Stimulated activated CD4-positive, alpha-beta T cell treated with anti-CD3 and anti-CD28 coated beads, Interleukin-2, amount 100 ng/mL, for 48 hours (primary cell): ENCODE data around the gene LYSMD1.
A peak's percentile ranks its signal among the peaks of the same experiment; 100 is the strongest.

Experiments used
- DNase-seq, 2 donors: peaks; one replicate each; pipeline ENCODE4 v3.0.0-alpha.2; 2020

LYSMD1 gene

DNA sequence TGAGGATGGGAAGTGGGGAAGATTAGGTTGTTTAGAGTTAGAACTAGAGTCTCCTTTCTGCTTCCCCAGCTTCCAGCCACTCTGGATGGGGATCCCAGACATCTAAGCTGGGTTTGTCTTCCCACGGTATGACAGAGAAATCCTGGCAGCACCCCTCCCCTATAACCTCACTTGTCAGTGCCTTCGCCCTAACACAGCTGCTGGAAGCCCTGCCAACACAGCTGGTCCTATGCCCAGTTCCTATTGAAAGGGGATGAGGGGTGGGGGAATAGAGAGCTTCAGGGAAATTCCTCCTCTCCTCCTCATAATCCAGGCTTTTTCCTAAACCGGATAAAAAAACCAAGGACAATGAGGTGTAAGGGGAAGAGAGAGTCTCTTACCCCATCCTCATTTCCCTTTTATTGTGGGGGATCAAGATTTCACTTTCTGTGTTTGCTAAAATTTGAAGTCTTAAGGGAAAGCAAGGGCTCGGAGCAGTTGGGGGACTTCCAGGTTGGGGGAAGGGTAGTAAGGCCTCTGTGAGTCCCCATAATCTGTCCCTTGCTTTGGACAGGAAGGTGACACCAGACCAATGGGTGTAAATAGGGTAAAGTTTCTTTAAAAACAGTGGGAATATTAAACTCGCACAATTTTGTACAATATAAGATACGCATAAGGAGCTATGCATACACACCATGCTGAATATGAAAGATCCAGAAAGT lies 9.5 kb upstream of the LYSMD1 start:
- no peak for DNase-seq

DNA sequence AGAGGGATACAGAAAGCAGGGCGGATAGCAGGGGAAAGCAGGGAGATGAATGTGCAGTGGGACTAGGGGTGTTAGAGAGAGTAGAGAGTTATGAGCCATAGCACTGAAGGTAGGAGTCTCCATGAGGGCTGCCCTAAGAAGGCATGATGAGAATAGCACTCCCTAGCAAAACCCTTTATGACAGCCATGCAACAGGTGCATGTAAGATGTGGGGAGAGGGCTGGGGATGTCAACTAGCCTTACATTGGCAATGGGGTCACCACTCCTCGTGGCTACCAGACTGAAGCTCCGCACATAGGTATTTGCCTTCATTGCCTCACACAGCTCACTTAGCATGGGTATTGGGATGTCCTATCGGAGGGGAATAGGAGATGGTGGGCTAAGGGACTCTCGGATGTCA lies 5.5 kb upstream of the LYSMD1 start:
- no peak for DNase-seq

DNA sequence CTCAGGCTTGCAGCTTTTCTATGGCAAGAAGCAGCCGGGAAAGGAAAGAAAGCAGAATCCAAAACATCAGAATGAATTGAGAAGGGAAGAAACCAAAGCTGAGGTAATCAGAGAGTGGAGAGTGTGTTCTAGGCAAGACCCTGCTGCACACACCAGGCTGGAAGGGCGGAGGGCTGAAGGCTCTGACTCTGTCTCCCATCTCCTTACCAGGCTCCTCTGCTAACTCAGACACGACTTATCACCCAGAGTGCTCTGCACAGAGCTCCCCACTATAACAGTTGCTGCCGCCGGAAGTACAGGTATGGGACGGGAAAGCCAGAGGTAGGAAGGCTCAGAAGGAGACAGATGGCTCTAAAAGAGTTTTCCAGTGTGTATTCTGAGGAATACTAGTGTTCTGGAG lies 1.4 kb upstream of the LYSMD1 start:
- DNase-seq: no peak

DNA sequence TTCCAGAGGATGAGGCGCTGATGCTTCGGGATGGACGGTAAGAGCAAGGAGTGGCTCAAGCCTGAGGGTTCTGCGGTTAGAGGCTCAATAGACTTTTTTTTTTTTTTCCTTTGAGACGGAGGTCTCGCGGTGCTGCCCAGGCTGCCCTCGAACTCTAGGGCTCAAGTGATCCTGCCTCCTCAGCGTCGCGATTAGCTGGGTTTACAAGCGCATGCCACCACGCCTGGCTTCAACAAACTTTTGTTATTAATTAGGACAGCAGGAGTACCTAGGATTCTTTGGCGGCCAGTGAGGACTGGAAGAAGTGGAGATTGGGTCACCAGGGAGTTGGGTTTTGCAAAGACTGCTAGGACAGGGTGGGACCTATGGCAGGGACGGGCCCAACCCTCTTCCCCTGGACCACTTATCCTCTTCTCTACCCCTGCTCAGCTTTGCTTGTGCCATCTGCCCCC lies 829 bp upstream of the LYSMD1 start:
- no peak for DNase-seq

DNA sequence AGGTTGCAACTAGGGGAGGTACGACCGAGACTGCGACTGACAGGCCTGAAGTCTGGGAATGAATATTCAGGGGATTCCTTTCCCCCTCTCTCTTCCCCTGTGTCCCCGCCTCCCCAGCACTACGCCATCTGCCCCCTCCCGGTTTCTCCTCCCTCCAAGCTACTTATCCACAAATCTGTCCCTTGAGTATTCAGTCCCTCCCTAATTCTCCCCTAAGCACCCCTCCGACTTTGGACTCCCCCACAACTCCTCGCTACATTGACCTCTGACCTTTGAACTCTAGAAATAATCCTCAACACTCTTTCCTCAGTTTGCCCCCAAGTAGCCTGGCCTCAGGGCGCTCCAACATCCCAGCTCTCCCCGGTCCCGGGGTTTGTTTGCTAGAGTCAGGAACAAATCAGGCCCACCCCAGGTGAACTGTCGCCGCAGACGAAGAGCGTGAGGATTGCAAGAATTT lies 393 bp downstream of the LYSMD1 start:
- DNase-seq: no peak

DNA sequence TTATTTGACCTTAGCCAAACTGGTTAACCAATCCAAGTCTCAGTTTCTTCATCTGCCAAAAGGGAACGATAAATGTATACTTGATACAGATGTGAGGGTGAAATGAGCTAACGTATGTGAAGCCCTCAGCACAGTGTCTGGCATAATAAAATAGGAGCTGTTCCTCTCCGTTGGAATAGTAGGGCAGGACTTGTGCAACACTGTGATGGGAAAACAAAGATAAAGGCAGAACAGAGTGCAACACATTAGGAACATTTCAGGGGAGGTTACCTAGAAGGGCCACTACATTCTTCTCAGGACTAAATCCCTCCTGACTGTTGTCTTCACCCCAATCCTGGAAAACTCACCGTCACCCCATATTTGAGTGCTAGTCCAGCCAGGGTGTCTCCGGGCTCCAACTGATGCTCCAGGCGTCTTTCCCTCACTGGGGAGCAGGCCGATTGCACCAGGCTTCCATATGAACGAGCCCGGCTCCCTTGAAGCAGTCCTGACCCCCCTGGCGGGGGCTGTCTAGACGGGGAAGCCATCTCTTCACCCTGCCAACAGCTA lies 896 bp downstream of the LYSMD1 start:
- DNase-seq: no peak

DNA sequence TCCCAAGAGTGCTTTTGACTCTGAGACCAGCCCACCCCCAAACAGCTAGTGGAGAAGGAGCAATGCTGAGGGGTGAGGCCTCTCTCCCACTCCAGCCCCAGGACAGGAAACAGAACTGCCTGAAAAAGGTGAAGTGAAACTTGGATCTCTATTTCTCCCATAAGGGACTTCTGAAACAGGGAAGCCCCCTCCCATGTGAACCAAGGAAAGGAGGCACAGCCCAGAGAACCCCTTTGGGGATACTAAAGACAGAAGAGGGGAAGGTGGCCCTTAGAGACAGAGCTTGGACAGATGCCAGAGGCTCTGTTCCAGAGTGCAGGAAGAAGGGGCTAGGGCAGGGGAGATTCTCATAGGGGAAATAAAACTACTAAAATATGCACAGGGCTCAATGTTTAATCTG lies 6.3 kb downstream of the LYSMD1 start:
- DNase-seq: no peak

DNA sequence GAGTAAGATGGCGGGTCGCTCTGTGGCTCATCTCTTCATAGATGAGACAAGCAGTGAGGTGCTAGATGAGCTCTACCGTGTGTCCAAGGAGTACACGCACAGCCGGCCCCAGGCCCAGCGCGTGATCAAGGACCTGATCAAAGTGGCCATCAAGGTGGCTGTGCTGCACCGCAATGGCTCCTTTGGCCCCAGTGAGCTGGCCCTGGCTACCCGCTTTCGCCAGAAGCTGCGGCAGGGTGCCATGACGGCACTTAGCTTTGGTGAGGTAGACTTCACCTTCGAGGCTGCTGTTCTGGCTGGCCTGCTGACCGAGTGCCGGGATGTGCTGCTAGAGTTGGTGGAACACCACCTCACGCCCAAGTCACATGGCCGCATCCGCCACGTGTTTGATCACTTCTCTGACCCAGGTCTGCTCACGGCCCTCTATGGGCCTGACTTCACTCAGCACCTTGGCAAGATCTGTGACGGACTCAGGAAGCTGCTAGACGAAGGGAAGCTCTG lies 6.9 kb downstream of the LYSMD1 start:
- peak in 1 of 2 donors; percentile 19 for DNase-seq

DNA sequence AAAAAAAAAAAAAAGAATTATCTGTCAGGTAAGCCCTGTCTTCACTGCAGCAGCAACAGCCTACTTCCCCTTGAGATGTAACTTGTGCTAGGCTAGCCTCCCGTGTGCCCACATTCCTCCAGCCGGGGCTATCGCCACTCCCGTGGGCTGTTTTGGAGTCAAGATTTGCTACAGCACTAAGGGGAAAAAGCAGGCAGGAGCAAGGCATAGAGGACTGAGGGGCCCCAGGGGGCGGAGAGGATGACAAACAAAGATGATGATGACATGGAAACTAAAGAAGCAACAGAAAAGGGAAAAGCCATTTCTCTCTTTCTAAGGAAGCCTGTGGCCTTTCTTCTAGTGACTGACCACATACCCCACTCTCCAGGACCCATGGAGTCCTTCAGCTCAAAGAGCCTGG lies 7.4 kb downstream of the LYSMD1 start:
- DNase-seq: peak in 1 of 2 donors; percentile 44

DNA sequence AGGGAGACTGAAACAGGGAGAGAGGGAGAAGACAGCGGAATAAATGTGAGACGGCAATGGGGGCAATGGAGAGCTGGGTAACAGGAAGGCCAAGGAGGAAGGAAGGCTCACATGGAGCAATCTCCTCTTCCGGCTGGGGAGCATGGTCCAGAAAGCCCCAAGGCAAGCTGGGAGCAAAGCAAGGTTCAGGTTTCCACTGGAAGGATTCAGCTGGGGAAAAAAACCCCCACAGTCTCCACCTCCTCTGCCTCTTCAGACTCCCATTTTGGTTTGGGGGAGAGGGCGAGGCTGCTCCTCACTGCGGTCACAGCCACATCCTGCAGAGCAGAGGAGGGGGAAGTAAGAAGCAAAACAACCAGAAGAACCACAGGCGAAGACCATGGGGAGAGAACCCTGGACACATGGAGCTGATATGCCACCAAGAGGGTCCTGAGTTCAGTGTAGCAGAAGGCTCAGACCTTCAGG lies 8.6 kb downstream of the LYSMD1 start:
- peak in 1 of 2 donors; percentile 37 for DNase-seq

DNA sequence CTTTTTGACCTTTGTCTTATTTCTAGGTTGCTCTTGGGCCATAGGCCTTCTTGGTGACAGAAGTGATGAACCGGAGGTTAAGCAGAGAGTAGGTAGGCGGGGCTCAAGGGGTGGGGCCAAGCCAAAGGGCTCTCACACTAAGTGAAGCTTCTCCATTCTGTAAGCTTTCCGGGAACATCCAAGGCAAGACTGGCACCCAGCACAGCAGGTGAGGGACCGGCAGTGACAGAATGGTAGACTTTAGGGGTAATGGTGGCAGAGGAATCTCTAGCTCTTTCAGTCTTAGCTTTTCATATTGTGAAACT lies 9.2 kb downstream of the LYSMD1 start, which contains the start of gene TNFAIP8L2:
Gene TNFAIP8L2 (plus strand): TSS at position 135 of the 305 bp plus-strand sequence. CDS start 2,049 bp downstream, outside the sequence.
- DNase-seq: peak; percentile 66 to 79

DNA sequence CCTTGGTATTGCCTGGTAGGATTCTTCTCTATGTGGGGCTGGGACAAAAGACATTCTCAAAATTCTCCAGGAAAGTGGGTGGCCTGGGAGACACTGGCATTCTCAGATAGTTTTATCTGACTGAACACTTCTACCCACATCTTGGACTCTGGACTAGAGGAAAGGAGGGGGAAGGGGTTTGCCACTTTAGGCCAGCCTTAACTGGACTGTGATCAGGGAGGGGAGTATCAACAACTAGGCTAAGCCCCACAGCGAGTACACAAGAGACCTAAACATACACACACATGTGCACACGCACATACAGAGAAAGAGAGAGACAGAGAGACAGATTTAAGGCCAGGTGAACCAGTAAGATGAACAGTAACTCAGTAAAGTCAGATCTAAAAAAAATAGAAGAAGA lies 18.0 kb downstream of the LYSMD1 start:
- no peak for DNase-seq

DNA sequence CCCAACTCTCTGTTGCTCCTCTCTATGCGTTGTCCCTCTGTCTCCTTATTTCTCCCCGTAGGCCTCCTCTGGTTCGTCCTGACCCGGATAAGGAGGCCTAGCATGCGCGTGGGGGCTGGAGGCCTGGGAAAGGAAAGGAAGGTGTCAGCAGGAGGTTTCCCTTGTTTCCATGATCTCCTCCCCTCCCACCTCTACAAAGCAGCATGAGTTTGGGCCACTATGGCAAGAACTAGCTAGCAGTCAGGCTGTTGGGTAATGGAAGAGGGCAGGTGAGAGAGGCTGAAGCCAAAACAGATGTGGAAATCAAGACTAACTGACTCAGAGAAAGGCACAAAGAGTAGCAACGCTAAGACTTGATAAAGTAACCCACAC lies 18.6 kb downstream of the LYSMD1 start:
- no peak for DNase-seq

DNA sequence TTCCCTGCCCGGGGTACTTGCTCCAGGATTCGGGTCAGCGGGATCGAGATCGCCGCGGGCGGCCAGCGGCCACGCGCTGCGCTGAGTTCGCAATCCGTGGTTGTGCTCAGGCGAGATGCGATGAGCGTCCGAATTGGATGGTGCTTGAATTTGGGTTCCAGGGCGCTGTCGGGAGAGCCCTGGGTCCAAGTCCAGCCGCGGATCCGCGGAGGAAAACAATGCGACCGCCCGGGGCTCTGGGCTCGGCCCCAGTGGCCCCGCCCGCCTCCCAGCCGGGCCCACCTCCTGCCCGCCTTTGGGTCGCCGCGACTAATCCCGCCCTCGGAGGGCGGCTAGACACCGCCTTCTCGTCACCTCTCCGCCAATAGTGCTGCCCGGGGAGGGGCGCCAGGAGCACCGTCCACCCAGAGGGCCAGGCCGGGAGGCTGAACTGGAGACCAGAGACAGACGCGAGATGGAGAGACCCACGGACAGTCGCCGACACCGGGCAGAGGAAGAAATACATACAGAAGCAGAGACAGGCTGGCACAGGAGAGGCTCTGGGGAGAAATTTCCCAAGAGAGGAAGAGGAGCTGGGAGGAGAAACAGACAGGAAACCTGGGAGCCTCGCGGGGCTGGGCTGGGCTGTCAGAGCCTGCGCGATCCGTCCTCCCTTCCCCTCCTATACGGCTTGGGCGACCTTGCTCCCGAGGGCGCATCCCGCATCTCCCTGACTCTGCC lies 19.1 kb downstream of the LYSMD1 start, which contains the start of gene SEMA6C:
Gene SEMA6C (minus strand): TSS at position 220 of the 720 bp plus-strand sequence. CDS start 4,010 bp downstream, outside the sequence.
- peak; percentile 79 to 80 for DNase-seq

DNA sequence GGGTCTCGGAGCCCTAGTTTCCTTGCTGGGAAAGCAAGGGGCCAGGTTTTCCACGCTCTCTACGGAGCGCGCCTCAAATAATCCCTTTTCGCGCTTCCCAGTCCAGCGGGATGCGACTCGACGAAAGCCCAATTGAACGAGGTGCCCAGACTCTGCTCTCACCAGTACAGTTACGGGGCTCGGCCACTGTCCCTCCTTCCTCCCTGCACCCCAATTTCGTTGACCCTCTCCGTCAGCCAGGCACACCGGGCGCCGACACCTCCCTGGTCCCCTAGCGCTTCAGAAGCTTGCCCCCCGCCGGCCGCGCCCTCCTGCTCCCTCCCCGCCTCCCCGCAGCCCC lies 19.7 kb downstream of the LYSMD1 start:
- no peak for DNase-seq

DNA sequence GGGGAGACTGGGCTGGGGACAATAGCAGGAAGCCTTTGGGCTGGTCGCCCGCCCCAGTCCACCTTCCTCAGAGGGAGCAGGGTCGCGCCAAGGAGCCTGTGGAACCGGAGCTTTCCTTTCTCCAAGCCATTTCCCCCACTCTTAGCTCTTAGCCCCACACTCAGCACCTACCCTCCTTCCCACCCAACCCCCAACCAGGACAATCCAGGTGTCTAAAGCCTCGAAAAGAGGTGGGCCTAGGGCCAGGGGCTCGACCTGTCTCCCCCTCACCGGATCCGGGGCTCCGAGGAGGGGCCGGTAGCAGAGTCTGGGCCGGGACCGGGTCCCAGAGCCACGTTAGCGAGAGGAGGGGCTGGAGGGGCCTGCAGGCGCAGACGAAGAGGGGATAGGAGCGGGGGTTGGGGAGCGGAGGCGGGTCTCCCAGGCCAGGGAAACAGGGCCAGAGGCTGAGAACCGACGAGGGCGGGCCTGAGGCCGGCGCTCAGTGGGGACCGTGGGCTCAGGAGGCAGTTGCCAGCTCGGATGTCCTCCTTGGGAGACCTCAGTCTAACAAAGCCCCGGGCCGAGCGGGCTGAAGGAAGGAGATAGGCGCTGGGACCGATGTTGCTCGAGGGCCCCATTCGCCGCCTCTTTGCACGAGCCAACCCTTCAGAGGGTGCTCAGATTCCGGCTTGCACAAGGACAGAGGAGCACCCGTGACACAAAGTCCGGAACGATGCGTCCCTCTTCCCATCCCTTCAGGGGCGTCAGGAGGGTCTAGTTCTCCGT lies 20.2 kb downstream of the LYSMD1 start:
- no peak for DNase-seq

DNA sequence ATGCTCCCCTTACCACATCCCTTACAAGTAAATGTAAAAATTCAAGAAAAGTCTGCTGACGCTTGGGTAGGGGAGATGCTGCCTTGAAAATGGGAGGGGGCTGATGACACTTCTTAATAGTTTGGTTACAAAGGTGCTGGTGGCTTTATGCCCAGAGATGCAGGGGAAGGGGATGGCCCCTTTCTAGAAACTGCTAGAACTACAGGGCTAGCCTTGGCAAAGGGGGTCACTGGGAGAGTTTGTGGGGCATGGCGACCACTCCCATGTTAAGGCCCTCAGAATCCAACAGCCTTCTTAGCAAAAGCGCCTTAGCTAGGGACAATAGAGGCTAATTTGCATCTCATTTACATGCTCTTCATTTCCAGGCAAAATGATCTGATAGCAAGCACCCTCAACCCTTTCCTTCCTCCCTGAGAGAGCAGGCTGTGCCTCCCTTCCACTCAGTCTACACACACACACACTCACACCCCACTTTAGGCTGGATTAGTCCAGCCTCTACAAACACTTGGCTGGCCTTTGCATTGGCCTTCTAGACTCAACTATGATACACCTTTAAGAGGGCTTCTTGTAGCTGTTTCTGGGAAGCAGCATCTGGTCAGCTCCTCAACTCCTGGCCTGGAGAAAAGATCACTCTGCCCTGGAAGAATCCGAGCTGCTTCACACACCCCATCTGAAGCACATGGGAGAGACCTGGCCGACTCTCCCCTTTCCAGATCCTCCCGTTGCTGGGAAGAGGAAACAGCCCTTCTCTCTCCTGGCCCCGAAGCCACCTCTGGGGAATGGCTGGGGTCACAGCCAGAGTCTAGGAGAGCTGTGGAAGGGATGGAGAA lies 21.0 kb downstream of the LYSMD1 start:
- no peak for DNase-seq

DNA sequence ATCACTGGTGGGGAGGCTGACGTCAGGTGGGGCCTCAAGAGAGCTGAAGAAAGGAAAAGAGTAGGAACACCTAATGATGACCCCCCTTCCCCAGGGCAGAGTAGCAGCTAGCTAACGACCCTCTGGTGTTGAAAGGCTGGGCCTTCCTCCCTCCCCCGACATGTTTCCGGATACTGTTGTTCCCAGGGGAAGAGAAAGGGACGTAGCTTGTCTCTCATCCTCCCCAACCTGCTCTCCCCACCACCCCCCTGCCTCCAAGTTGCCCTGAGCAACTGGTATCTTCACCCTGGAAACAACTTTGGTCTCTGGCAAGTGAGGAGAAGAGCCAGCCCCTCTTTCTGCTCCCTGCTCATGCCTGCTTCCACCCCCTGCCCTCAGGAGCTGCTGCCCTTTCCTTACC lies 21.7 kb downstream of the LYSMD1 start:
- no peak for DNase-seq

DNA sequence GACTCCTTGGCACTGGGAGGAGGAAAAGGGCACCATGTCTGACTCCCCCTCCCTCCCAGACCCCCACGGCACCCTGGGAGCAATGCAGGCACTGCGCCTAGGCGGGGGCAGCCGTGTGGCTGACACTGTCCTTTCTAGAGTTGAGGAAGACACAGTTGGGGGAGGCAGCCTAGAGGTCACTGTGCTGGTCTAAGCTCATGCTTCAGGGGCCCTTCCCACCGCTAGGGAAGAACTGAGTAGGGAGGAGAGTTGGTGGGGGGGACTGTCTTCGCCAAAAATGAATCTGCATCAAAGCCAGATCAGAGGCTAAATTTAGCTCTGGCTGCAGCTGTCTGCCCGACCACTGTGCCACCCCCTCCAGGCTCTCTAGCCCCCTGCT lies 22.7 kb downstream of the LYSMD1 start:
- no peak for DNase-seq

DNA sequence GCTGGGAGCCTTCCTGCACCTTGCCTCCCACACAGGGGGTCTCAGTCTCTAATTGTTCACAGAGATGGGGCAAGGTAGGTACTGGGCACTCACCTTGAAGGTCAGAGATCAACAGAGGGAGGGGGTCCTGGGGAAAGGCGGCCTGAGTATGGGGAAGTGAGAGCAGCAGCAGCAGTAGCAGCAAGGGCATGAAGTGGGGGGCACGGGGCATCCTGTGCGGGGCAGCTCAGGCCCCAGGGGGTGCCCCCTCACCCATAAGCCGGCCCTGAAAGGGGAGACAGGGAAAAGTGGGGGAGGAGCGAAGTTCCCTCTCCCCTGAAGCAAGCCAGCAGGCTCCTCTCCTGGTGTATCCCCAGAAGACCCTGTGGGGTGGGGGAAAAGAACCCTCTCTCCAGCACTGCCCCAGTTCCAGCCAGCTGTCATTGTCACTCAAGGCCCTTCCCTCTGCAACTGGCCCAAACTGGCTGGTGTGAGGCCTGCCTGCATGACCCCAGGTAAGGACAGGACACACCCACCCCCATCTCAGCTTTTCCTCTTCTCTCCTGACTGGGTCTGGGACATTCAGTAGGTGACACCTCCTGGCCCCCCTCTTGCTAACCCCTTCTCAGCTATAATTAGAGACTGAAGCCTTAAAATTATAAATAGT lies 23.2 kb downstream of the LYSMD1 start:
- no peak for DNase-seq

DNA sequence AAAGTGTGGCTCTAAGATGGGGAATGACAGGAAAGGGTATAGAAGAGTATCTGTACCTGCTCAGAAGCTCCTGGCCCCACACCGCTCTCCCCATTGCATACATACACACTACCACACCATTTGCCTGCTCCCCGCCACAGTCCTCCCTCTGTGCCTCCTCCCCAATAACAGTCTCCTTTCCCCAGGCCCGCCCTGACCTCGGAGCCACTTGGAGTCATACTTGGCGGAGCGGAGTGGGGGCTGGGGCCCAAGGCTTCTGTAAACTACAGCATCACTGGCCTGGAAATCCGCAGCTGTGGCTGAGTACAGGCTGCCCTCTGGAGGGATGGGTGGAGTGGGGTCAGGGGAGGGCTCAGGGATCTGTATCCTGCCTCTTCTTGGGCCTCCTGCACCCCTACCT lies 27.9 kb downstream of the LYSMD1 start:
- DNase-seq: no peak
